Measurements from ENCODE around the gene IGSF9. TPM values are rescaled to one million over a fixed set of nuclear protein-coding genes. Genes with fewer than 3 reads are reported as not detected.

Gene IGSF9
- total and polyA plus RNA-seq, 4 donors: 0.14 to 21.3 (median 16.1) TPM

- H3K4me3 ChIP-seq (ENCODE audit: low read depth in 1 of 3, low read length in 3 of 3): no peak overlapping the region
- no peak overlapping the region for H3K9ac ChIP-seq (ENCODE audit: low read depth in 1 of 2, low read length in 2 of 2)
- WGBS: 77% methylated on average over 8 of the region's 8 CpGs
- no peaks in the 10 kb centered on the region for H3K9me3 ChIP-seq (ENCODE audit: control insufficient read depth in 4 of 4, low read length in 3 of 4)
- peaks cover 0 to 2% (median 0%) of the 10 kb centered on the region in 4 donors for H3K4me1 ChIP-seq (ENCODE audit: control insufficient read depth in 4 of 4, insufficient read depth in 4 of 4, low read length in 3 of 4)
- no peaks in the 10 kb centered on the region for H3K27me3 ChIP-seq (ENCODE audit: control insufficient read depth in 4 of 4, insufficient read depth in 4 of 4, low read length in 3 of 4)
- H3K27ac ChIP-seq (ENCODE audit: low read depth in 1 of 2, low read length in 2 of 2): no peak overlapping the region
- DNase-seq (ENCODE audit: low spot score): no peak
- H3K36me3 ChIP-seq (ENCODE audit: control insufficient read depth in 4 of 4, insufficient read depth in 3 of 4, low read depth in 1 of 4, low read length in 3 of 4): no peaks in the 10 kb centered on the region
- TF ChIP-seq ATF3 (IDR thresholded peaks at IDR 0.05) (no peak), EGR1 (IDR thresholded peaks at IDR 0.05; ENCODE audit: low read depth in 2 of 2) (no peak), SP1 (IDR thresholded peaks at IDR 0.05) (no peak), RAD21 (IDR thresholded peaks at IDR 0.05) (no peak), YY1 (IDR thresholded peaks at IDR 0.05) (no peak), RXRA (IDR thresholded peaks at IDR 0.05) (no peak), GABPA (IDR thresholded peaks at IDR 0.05 in 1 of 2, conservative IDR thresholded peaks at IDR 0.05 in 1 of 2) (no peak), TAF1 (conservative IDR thresholded peaks at IDR 0.05) (no peak)
Observed at GRCh38 chr1:159884296-159884695, 61.1 kb downstream of the IGSF9 start.

- no peak for DNase-seq (ENCODE audit: low spot score)
- Histone ChIP-seq H3K36me3 (ENCODE audit: control insufficient read depth in 4 of 4, insufficient read depth in 3 of 4, low read depth in 1 of 4, low read length in 3 of 4) (no peaks in the 10 kb centered on the region), H3K27ac (ENCODE audit: low read depth in 1 of 2, low read length in 2 of 2) (no peak overlapping the region), H3K27me3 (ENCODE audit: control insufficient read depth in 4 of 4, insufficient read depth in 4 of 4, low read length in 3 of 4) (no peaks in the 10 kb centered on the region), H3K9me3 (ENCODE audit: control insufficient read depth in 4 of 4, low read length in 3 of 4) (no peaks in the 10 kb centered on the region), H3K4me3 (ENCODE audit: low read depth in 1 of 3, low read length in 3 of 3) (no peak overlapping the region), H3K4me1 (ENCODE audit: control insufficient read depth in 4 of 4, insufficient read depth in 4 of 4, low read length in 3 of 4) (no peaks in the 10 kb centered on the region), H3K9ac (ENCODE audit: low read depth in 1 of 2, low read length in 2 of 2) (no peak overlapping the region)
- no peak for TF ChIP-seq FOXA2 (IDR thresholded peaks at IDR 0.05)
- TF ChIP-seq HNF4A (conservative IDR thresholded peaks at IDR 0.05): no peak
- TF ChIP-seq REST (IDR thresholded peaks at IDR 0.05): no peak
- no peak for TF ChIP-seq EGR1 (IDR thresholded peaks at IDR 0.05; ENCODE audit: low read depth in 2 of 2)
- TF ChIP-seq TAF1 (conservative IDR thresholded peaks at IDR 0.05): no peak
- no peak for TF ChIP-seq RAD21 (IDR thresholded peaks at IDR 0.05)
- no peak for TF ChIP-seq MAX (IDR thresholded peaks at IDR 0.05)
- no peak for TF ChIP-seq FOXA1 (IDR thresholded peaks at IDR 0.05)
- no peak for TF ChIP-seq YY1 (IDR thresholded peaks at IDR 0.05)
- TF ChIP-seq CTCF (IDR thresholded peaks at IDR 0.05; ENCODE audit: low read depth, low read length, missing input control): no peak
- TF ChIP-seq RXRA (IDR thresholded peaks at IDR 0.05): no peak
- TF ChIP-seq SP1 (IDR thresholded peaks at IDR 0.05): no peak
- no peak for TF ChIP-seq HNF4G (IDR thresholded peaks at IDR 0.05)
- no peak for TF ChIP-seq GABPA (IDR thresholded peaks at IDR 0.05 in 1 of 2, conservative IDR thresholded peaks at IDR 0.05 in 1 of 2)
- no peak for TF ChIP-seq NR2F2 (IDR thresholded peaks at IDR 0.05)
- no peak for TF ChIP-seq ZBTB33 (IDR thresholded peaks at IDR 0.05)
- TF ChIP-seq JUND (IDR thresholded peaks at IDR 0.05): no peak
- WGBS: 67% methylated on average over 4 of the region's 4 CpGs
Observed at GRCh38 chr1:159883134-159883533, 62.3 kb downstream of the IGSF9 start.
